ENCODE data around the gene C1QTNF8.

C1QTNF8 gene

GRCh38 chr16:1053700-1054368 lies 42.2 kb downstream of the C1QTNF8 start:
- Histone ChIP-seq H3K36me3 (ENCODE audit: control insufficient read depth in 2 of 2, insufficient read depth in 1 of 2, low read length in 2 of 2) (no peaks in the 10 kb centered on the region), H3K4me1 (ENCODE audit: control insufficient read depth, insufficient read depth, low read length) (peaks cover 2% of the 10 kb centered on the region; the same call in 1 of the 2 replicates), H3K4me3 (ENCODE audit: low read depth, low read length) (no peak overlapping the region), H3K27ac (ENCODE audit: extremely low read depth, low read depth, low read length) (no peak overlapping the region), H3K9me3 (ENCODE audit: control insufficient read depth, insufficient read depth, low read depth, low read length) (no peaks in the 10 kb centered on the region)
- ChIA-PET CTCF (no interaction called here), POLR2A (no interaction called here)
- no peak for TF ChIP-seq ZNF768 (tag by site-specific recombination; IDR thresholded peaks at IDR 0.05)
- TF ChIP-seq, protein P1, sequence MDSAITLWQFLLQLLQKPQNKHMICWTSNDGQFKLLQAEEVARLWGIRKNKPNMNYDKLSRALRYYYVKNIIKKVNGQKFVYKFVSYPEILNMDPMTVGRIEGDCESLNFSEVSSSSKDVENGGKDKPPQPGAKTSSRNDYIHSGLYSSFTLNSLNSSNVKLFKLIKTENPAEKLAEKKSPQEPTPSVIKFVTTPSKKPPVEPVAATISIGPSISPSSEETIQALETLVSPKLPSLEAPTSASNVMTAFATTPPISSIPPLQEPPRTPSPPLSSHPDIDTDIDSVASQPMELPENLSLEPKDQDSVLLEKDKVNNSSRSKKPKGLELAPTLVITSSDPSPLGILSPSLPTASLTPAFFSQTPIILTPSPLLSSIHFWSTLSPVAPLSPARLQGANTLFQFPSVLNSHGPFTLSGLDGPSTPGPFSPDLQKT (IDR thresholded peaks at IDR 0.05; ENCODE audit: borderline replicate concordance, low read depth, low read length) = no peak
- TF ChIP-seq ZNF701 (tag by site-specific recombination; IDR thresholded peaks at IDR 0.05) = peak; percentile 88
- TF ChIP-seq ZBTB20 (tag by site-specific recombination; IDR thresholded peaks at IDR 0.05) = no peak
- TF ChIP-seq ZIC2 (tag by site-specific recombination; IDR thresholded peaks at IDR 0.05) = peak; percentile 60

GRCh38 chr16:1053121-1053521 lies 42.9 kb downstream of the C1QTNF8 start:
- no peak overlapping the region for H3K4me3 ChIP-seq (ENCODE audit: low read depth, low read length)
- H3K9me3 ChIP-seq (ENCODE audit: control insufficient read depth, insufficient read depth, low read depth, low read length) = no peaks in the 10 kb centered on the region
- POLR2A ChIA-PET = no interaction called here
- H3K27ac ChIP-seq (ENCODE audit: extremely low read depth, low read depth, low read length) = no peak overlapping the region
- H3K4me1 ChIP-seq (ENCODE audit: control insufficient read depth, insufficient read depth, low read length) = peaks cover 2% of the 10 kb centered on the region; the same call in 1 of the 2 replicates
- no peaks in the 10 kb centered on the region for H3K36me3 ChIP-seq (ENCODE audit: control insufficient read depth in 2 of 2, insufficient read depth in 1 of 2, low read length in 2 of 2)
- no peak for TF ChIP-seq ZNF121 (tag by site-specific recombination; IDR thresholded peaks at IDR 0.05)
- no peak for TF ChIP-seq ZNF266 (tag by site-specific recombination; IDR thresholded peaks at IDR 0.05; ENCODE audit: low read depth)
- no peak for TF ChIP-seq ZNF558 (tag by site-specific recombination; IDR thresholded peaks at IDR 0.05)
- no peak for TF ChIP-seq ZBTB48 (tag by site-specific recombination; IDR thresholded peaks at IDR 0.05)
- TF ChIP-seq BCL11B (tag by site-specific recombination; IDR thresholded peaks at IDR 0.05; ENCODE audit: low read depth) = no peak
- no peak for TF ChIP-seq ZNF624 (tag by site-specific recombination; IDR thresholded peaks at IDR 0.05)
- CTCF ChIA-PET = interaction anchor here (0.7 to 1.2 kb wide), 2 partner anchors 14 to 238 kb away, joined by 3 read pairs; no protein-coding TSS in a partner anchor

GRCh38 chr16:1052721-1053120 lies 43.3 kb downstream of the C1QTNF8 start:
- peaks cover 2% of the 10 kb centered on the region; the same call in 1 of the 2 replicates for H3K4me1 ChIP-seq (ENCODE audit: control insufficient read depth, insufficient read depth, low read length)
- TF ChIP-seq ZNF48 (tag by site-specific recombination; IDR thresholded peaks at IDR 0.05) (no peak), MZF1 (tag by site-specific recombination; IDR thresholded peaks at IDR 0.05; ENCODE audit: borderline replicate concordance) (no peak), ZNF791 (tag by site-specific recombination; IDR thresholded peaks at IDR 0.05) (no peak), SETDB1 (IDR thresholded peaks at IDR 0.05; ENCODE audit: insufficient read length, low read length) (no peak), ZNF19 (tag by site-specific recombination; IDR thresholded peaks at IDR 0.05; ENCODE audit: low read depth) (no peak)
- TF ChIP-seq, protein P2, sequence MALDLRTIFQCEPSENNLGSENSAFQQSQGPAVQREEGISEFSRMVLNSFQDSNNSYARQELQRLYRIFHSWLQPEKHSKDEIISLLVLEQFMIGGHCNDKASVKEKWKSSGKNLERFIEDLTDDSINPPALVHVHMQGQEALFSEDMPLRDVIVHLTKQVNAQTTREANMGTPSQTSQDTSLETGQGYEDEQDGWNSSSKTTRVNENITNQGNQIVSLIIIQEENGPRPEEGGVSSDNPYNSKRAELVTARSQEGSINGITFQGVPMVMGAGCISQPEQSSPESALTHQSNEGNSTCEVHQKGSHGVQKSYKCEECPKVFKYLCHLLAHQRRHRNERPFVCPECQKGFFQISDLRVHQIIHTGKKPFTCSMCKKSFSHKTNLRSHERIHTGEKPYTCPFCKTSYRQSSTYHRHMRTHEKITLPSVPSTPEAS (tag by site-specific recombination; IDR thresholded peaks at IDR 0.05) = no peak
- H3K27ac ChIP-seq (ENCODE audit: extremely low read depth, low read depth, low read length) = no peak overlapping the region
- H3K36me3 ChIP-seq (ENCODE audit: control insufficient read depth in 2 of 2, insufficient read depth in 1 of 2, low read length in 2 of 2) = no peaks in the 10 kb centered on the region
- no peaks in the 10 kb centered on the region for H3K9me3 ChIP-seq (ENCODE audit: control insufficient read depth, insufficient read depth, low read depth, low read length)
- ChIA-PET POLR2A (interaction anchor here (0.6 kb wide), 1 partner anchor 252 kb away, joined by 3 read pairs; no protein-coding TSS in a partner anchor), CTCF (interaction anchor here (0.7 to 1.2 kb wide), 2 partner anchors 14 to 238 kb away, joined by 3 read pairs; no protein-coding TSS in a partner anchor)
- H3K4me3 ChIP-seq (ENCODE audit: low read depth, low read length) = no peak overlapping the region

- Histone ChIP-seq H3K4me3 (ENCODE audit: low read depth, low read length) (no peak overlapping the region), H3K9me3 (ENCODE audit: control insufficient read depth, insufficient read depth, low read depth, low read length) (no peaks in the 10 kb centered on the region), H3K4me1 (ENCODE audit: control insufficient read depth, insufficient read depth, low read length) (no peaks in the 10 kb centered on the region), H3K27ac (ENCODE audit: extremely low read depth, low read depth, low read length) (no peak overlapping the region), H3K36me3 (ENCODE audit: control insufficient read depth in 2 of 2, insufficient read depth in 1 of 2, low read length in 2 of 2) (no peaks in the 10 kb centered on the region)
- TF ChIP-seq ZNF837 (tag by site-specific recombination; IDR thresholded peaks at IDR 0.05) = no peak
- TF ChIP-seq ZBTB17 (tag by site-specific recombination; IDR thresholded peaks at IDR 0.05) = peak; percentile 67
- CTCF ChIA-PET = no interaction called here
- POLR2A ChIA-PET = no interaction called here
Observed at GRCh38 chr16:1051446-1051845, 44.6 kb downstream of the C1QTNF8 start.
